HEK293 (cell line): Measurements from ENCODE around the gene ADPRHL1.

Experiments
- CTCF ChIA-PET: fragments of 350-600 bp; formaldehyde crosslinking; extraction: SDS; loops from one replicate; lab custom pipeline; 2021; ENCODE audit warnings: antibody characterized with exemption; lab: Yijun Ruan, JAX
- POLR2A ChIA-PET: fragments of 300-600 bp; formaldehyde crosslinking; extraction: SDS; loops from one replicate; lab custom pipeline; 2020; ENCODE audit warnings: antibody characterized with exemption, inconsistent platforms; lab: Yijun Ruan, JAX
- H3K27ac ChIP-seq: fragments of 200-500 bp; sonication (Bioruptor generic); 2 replicates; pipeline ENCODE4 v1.5.1; 2014; ENCODE audit warnings: low read depth, low read length, control low read depth, inconsistent platforms; ENCODE audit errors: extremely low read depth
- H3K36me3 ChIP-seq, 2 experiments: fragments of 200-500 bp in 1 of 2; sonication (Bioruptor generic) in 1 of 2; 1 replicate in 1 of 2; 2 replicates in 1 of 2; pipeline ENCODE4 v1.5.1; 2014 to 2017; ENCODE audit warnings: inconsistent platforms in 2 of 2, low read length in 2 of 2; ENCODE audit not compliant: control insufficient read depth in 2 of 2, insufficient read depth in 1 of 2
- H3K4me1 ChIP-seq: fragments of 200-500 bp; sonication (Bioruptor generic); 2 replicates; pipeline ENCODE4 v1.5.1; 2014; ENCODE audit warnings: mild to moderate bottlenecking, low read length, inconsistent platforms; ENCODE audit not compliant: control insufficient read depth, insufficient read depth
- H3K4me3 ChIP-seq: 2 replicates; pipeline ENCODE4 v1.5.1; 2011; ENCODE audit warnings: low read depth, mild to moderate bottlenecking, control low read depth, low read length, moderate library complexity
- H3K9me3 ChIP-seq: fragments of 200-500 bp; sonication (Bioruptor generic); 2 replicates; pipeline ENCODE4 v1.5.1; 2014; ENCODE audit warnings: low read depth, low read length, inconsistent platforms; ENCODE audit not compliant: control insufficient read depth, insufficient read depth
- EGR2 ChIP-seq: fragments of 450-650 bp; formaldehyde crosslinking; IDR thresholded peaks from 2 replicates; pipeline ENCODE4 v1.5.1; 2016; ENCODE audit warnings: low read depth, missing biosample characterization, missing genetic modification characterization
- HIC1 ChIP-seq: fragments of 450-650 bp; formaldehyde crosslinking; IDR thresholded peaks from 2 replicates; pipeline ENCODE4 v1.5.1; 2016; ENCODE audit warnings: missing biosample characterization, missing genetic modification characterization
- MYNN ChIP-seq: fragments of 450-650 bp; formaldehyde crosslinking; IDR thresholded peaks from 2 replicates; pipeline ENCODE4 v1.5.1; 2016; ENCODE audit warnings: missing biosample characterization, missing genetic modification characterization, borderline replicate concordance
- OSR2 ChIP-seq: fragments of 450-650 bp; formaldehyde crosslinking; IDR thresholded peaks from 2 replicates; pipeline ENCODE4 v1.5.1; 2016; ENCODE audit warnings: missing biosample characterization, missing genetic modification characterization
- PBX3 ChIP-seq: sonication (generic); formaldehyde crosslinking; IDR thresholded peaks from 2 replicates; pipeline ENCODE4 v1.8.1; 2022; ENCODE audit warnings: mild to moderate bottlenecking, moderate library complexity, missing genetic modification reagents
- PRDM1 ChIP-seq: fragments of 450-650 bp; formaldehyde crosslinking; IDR thresholded peaks from 2 replicates; pipeline ENCODE4; 2016; ENCODE audit warnings: missing biosample characterization, missing genetic modification characterization
- PRDM4 ChIP-seq: fragments of 450-650 bp; formaldehyde crosslinking; IDR thresholded peaks from 2 replicates; pipeline ENCODE4 v1.5.1; 2017; ENCODE audit warnings: missing biosample characterization, missing genetic modification characterization
- PRDM6 ChIP-seq: fragments of 450-650 bp; formaldehyde crosslinking; IDR thresholded peaks from 2 replicates; pipeline ENCODE4 v1.5.1; 2017; ENCODE audit warnings: missing biosample characterization, missing genetic modification characterization
- SP7 ChIP-seq: fragments of 450-650 bp; formaldehyde crosslinking; IDR thresholded peaks from 2 replicates; pipeline ENCODE4 v1.5.1; 2016; ENCODE audit warnings: missing biosample characterization, missing genetic modification characterization
- ZBTB6 ChIP-seq: fragments of 450-650 bp; formaldehyde crosslinking; IDR thresholded peaks from 2 replicates; pipeline ENCODE4 v1.5.1; 2017; ENCODE audit warnings: missing biosample characterization, missing genetic modification characterization
- ZNF416 ChIP-seq: fragments of 450-650 bp; formaldehyde crosslinking; IDR thresholded peaks from 2 replicates; pipeline ENCODE4 v1.5.1; 2016; ENCODE audit warnings: missing biosample characterization, missing genetic modification characterization
- ZNF488 ChIP-seq: fragments of 450-650 bp; formaldehyde crosslinking; IDR thresholded peaks from 2 replicates; pipeline ENCODE4 v1.5.1; 2016; ENCODE audit warnings: missing biosample characterization, missing genetic modification characterization
- ZNF510 ChIP-seq: fragments of 450-650 bp; formaldehyde crosslinking; IDR thresholded peaks from 2 replicates; pipeline ENCODE4 v1.5.1; 2018; ENCODE audit warnings: mild to moderate bottlenecking, missing genetic modification characterization, missing biosample characterization; ENCODE audit not compliant: insufficient replicate concordance
- ZNF521 ChIP-seq: fragments of 450-650 bp; formaldehyde crosslinking; IDR thresholded peaks from 2 replicates; pipeline ENCODE4 v1.5.1; 2017; ENCODE audit warnings: missing biosample characterization, mild to moderate bottlenecking, missing genetic modification characterization
- ZNF549 ChIP-seq: fragments of 450-650 bp; IDR thresholded peaks from 2 replicates; pipeline ENCODE4 v1.5.1; 2018; ENCODE audit warnings: missing biosample characterization, missing genetic modification characterization, mild to moderate bottlenecking, inconsistent platforms, moderate library complexity
- ZNF560 ChIP-seq: fragments of 450-650 bp; formaldehyde crosslinking; IDR thresholded peaks from 2 replicates; pipeline ENCODE4 v1.5.1; 2017; ENCODE audit warnings: missing biosample characterization, missing genetic modification characterization, borderline replicate concordance
- ZNF561 ChIP-seq: fragments of 450-650 bp; IDR thresholded peaks from 2 replicates; pipeline ENCODE4 v1.5.1; 2018; ENCODE audit warnings: missing biosample characterization, missing genetic modification characterization, borderline replicate concordance
- ZNF610 ChIP-seq: fragments of 450-650 bp; formaldehyde crosslinking; IDR thresholded peaks from 2 replicates; pipeline ENCODE4 v1.5.1; 2016; ENCODE audit warnings: missing biosample characterization, missing genetic modification characterization, borderline replicate concordance
- ZNF704 ChIP-seq: fragments of 450-650 bp; formaldehyde crosslinking; IDR thresholded peaks from 2 replicates; pipeline ENCODE4 v1.5.1; 2016; ENCODE audit warnings: missing biosample characterization, missing genetic modification characterization
- ZNF792 ChIP-seq: fragments of 450-650 bp; formaldehyde crosslinking; IDR thresholded peaks from 2 replicates; pipeline ENCODE4 v1.5.1; 2016; ENCODE audit warnings: missing biosample characterization, missing genetic modification characterization
- ZSCAN23 ChIP-seq: fragments of 450-650 bp; formaldehyde crosslinking; IDR thresholded peaks from 2 replicates; pipeline ENCODE4 v1.5.1; 2016; ENCODE audit warnings: missing biosample characterization, missing genetic modification characterization

Gene ADPRHL1

GRCh38 chr13:113359571-113359970, 93.7 kb downstream of the ADPRHL1 start (continued):
- TF ChIP-seq ZNF510 (tag by site-specific recombination) (no peak), ZSCAN23 (tag by site-specific recombination) (no peak)

- Histone ChIP-seq H3K9me3 (no peaks in the 10 kb centered on the region), H3K4me1 (no peaks in the 10 kb centered on the region; the same call in 1 of the 2 replicates), H3K4me3 (no peak overlapping the region), H3K36me3 (peaks cover 0 to 8% of the 10 kb centered on the region in 2 experiments; a peak in 1 of 3 replicates), H3K27ac (no peak overlapping the region)
- ChIA-PET CTCF (interaction anchor here (0.7 kb wide), 1 partner anchor 14 kb away, joined by 3 read pairs; no protein-coding TSS in a partner anchor), POLR2A (no interaction called here)
- TF ChIP-seq EGR2 (no peak), ZNF560 (no peak), PBX3 (CRISPR knock-in tag) (no peak), ZNF704 (no peak), ZBTB6 (tag by site-specific recombination) (no peak), ZNF488 (tag by site-specific recombination) (no peak), OSR2 (tag by site-specific recombination) (no peak), ZNF792 (tag by site-specific recombination) (no peak), ZNF561 (tag by site-specific recombination) (no peak)
These were observed 94.6 kb downstream of the ADPRHL1 start for GRCh38 chr13:113358653-113359190.

GRCh38 chr13:113357529-113357928, 95.8 kb downstream of the ADPRHL1 start:
- Histone ChIP-seq H3K9me3 (no peaks in the 10 kb centered on the region), H3K4me3 (no peak overlapping the region), H3K4me1 (no peaks in the 10 kb centered on the region; the same call in 1 of the 2 replicates), H3K27ac (no peak overlapping the region), H3K36me3 (peaks cover 0 to 10% of the 10 kb centered on the region in 2 experiments; a peak in 1 of 3 replicates)
- POLR2A ChIA-PET = no interaction called here
- CTCF ChIA-PET = no interaction called here
- no peak for TF ChIP-seq ZNF416
- no peak for TF ChIP-seq HIC1 (tag by site-specific recombination)
- no peak for TF ChIP-seq PRDM4 (tag by site-specific recombination)
- TF ChIP-seq PRDM1 (tag by site-specific recombination) = no peak
- no peak for TF ChIP-seq MYNN (tag by site-specific recombination)
- no peak for TF ChIP-seq ZNF549
- no peak for TF ChIP-seq PRDM6 (tag by site-specific recombination)
- no peak for TF ChIP-seq SP7
- TF ChIP-seq ZNF610 (tag by site-specific recombination) = no peak
- TF ChIP-seq ZNF521 (tag by site-specific recombination) = no peak
- no peak for TF ChIP-seq PBX3 (CRISPR knock-in tag)
